ENCODE measurements around the gene CSTA. TPM values are rescaled to one million over a fixed set of nuclear protein-coding genes. Genes with fewer than 3 reads are reported as not detected.
A peak's percentile ranks its signal among the peaks of the same experiment; 100 is the strongest.
"Not testable (repeated sequence)": the region's sequence is repeated elsewhere in the genome, so short reads cannot be mapped to it uniquely, and the experiment has no call there.

The CSTA gene
- total RNA-seq, 2 experiments from 2014 or later: not detected

GRCh38 chr3:122355612-122356011 is 30.6 kb downstream of the CSTA start:
- POLR2A ChIA-PET: no interaction called here
- Mint-ChIP-seq H3K27me3 (no peaks in the 10 kb centered on the region), H3K4me1 (peaks cover 4% of the 10 kb centered on the region), H3K27ac (no peak overlapping the region), H3K4me3 (no peak overlapping the region), H3K36me3 (ENCODE audit: low read depth) (peaks cover 9% of the 10 kb centered on the region), H3K9me3 (ENCODE audit: low read depth) (no peaks in the 10 kb centered on the region)
- DNase-seq (no peak), ATAC-seq (no peak)
- CTCF ChIA-PET: interaction anchor here (0.6 to 0.9 kb wide), 2 partner anchors 9 to 54 kb away, joined by 3 read pairs; no protein-coding TSS in a partner anchor
- intact Hi-C loops (cut with DNase I, micrococcal nuclease): loop anchor here in 1 of 2 experiments (2.0 kb wide), 2 partner anchors 49 to 255 kb away; no protein-coding TSS in a partner anchor

GRCh38 chr3:122356402-122356801 is 31.4 kb downstream of the CSTA start:
- ChIA-PET CTCF (interaction anchor here (0.9 to 1.0 kb wide), 2 partner anchors 50 to 55 kb away, joined by 3 read pairs; no protein-coding TSS in a partner anchor), POLR2A (no interaction called here)
- Mint-ChIP-seq H3K9me3 (ENCODE audit: low read depth) (no peaks in the 10 kb centered on the region), H3K27ac (no peak overlapping the region), H3K27me3 (no peaks in the 10 kb centered on the region), H3K36me3 (ENCODE audit: low read depth) (peaks cover 12% of the 10 kb centered on the region), H3K4me1 (peaks cover 4% of the 10 kb centered on the region), H3K4me3 (no peak overlapping the region)
- DNase-seq (peak; percentile 45), ATAC-seq (no peak)
- intact Hi-C loops (cut with DNase I, micrococcal nuclease): loop anchor here in 1 of 2 experiments (2.0 kb wide), 2 partner anchors 50 to 256 kb away; no protein-coding TSS in a partner anchor

GRCh38 chr3:122357828-122358702 is 33.0 kb downstream of the CSTA start:
- Mint-ChIP-seq H3K4me3 (no peak overlapping the region), H3K36me3 (ENCODE audit: low read depth) (peaks cover 18% of the 10 kb centered on the region), H3K27me3 (no peaks in the 10 kb centered on the region), H3K4me1 (peaks cover 4% of the 10 kb centered on the region), H3K9me3 (ENCODE audit: low read depth) (no peaks in the 10 kb centered on the region), H3K27ac (peak overlapping the region; percentile 72)
- ChIA-PET CTCF (interaction anchor here (0.7 to 1.2 kb wide), 2 partner anchors 26 to 35 kb away, joined by 3 read pairs; partner anchors contain the start of gene FAM162A), POLR2A (no interaction called here)
- no peak for DNase-seq
- intact Hi-C loops (cut with DNase I, micrococcal nuclease): loop anchor here in 1 of 2 experiments (2.0 kb wide), 2 partner anchors 51 to 257 kb away; no protein-coding TSS in a partner anchor
- ATAC-seq: no peak

- H3K4me1 Mint-ChIP-seq: peaks cover 4% of the 10 kb centered on the region
- ChIA-PET CTCF (interaction anchor here (1.2 kb wide), 1 partner anchor 34 kb away, joined by 3 read pairs; no protein-coding TSS in a partner anchor), POLR2A (no interaction called here)
- intact Hi-C loops (cut with DNase I, micrococcal nuclease): no loop called here
- no peaks in the 10 kb centered on the region for H3K27me3 Mint-ChIP-seq
- H3K4me3 Mint-ChIP-seq: no peak overlapping the region
- ATAC-seq: no peak
- peak; percentile 11 for DNase-seq
- H3K36me3 Mint-ChIP-seq (ENCODE audit: low read depth): peaks cover 24% of the 10 kb centered on the region
- peak overlapping the region; percentile 72 for H3K27ac Mint-ChIP-seq
- H3K9me3 Mint-ChIP-seq (ENCODE audit: low read depth): no peaks in the 10 kb centered on the region
Observed at GRCh38 chr3:122358703-122359032, 33.6 kb downstream of the CSTA start.

GRCh38 chr3:122362026-122362425 is 37.0 kb downstream of the CSTA start:
- ATAC-seq: no peak
- Mint-ChIP-seq H3K4me3 (no peak overlapping the region), H3K9me3 (ENCODE audit: low read depth) (no peaks in the 10 kb centered on the region), H3K27me3 (no peaks in the 10 kb centered on the region), H3K36me3 (ENCODE audit: low read depth) (peaks cover 51% of the 10 kb centered on the region), H3K27ac (no peak overlapping the region), H3K4me1 (peaks cover 32% of the 10 kb centered on the region)
- no peak for DNase-seq
- ChIA-PET CTCF (interaction anchor here (0.7 kb wide), 1 partner anchor 118 kb away, joined by 4 read pairs; no protein-coding TSS in a partner anchor), POLR2A (interaction anchor here (0.6 kb wide), 1 partner anchor 254 kb away, joined by 3 read pairs; no protein-coding TSS in a partner anchor)
- intact Hi-C loops (cut with DNase I, micrococcal nuclease): no loop called here

GRCh38 chr3:122364490-122364889 is 39.4 kb downstream of the CSTA start:
- ChIA-PET CTCF (interaction anchor here (0.7 to 1.9 kb wide), 4 partner anchors 9 to 314 kb away, joined by 3 to 6 read pairs (median 4); no protein-coding TSS in a partner anchor), POLR2A (no interaction called here)
- H3K36me3 Mint-ChIP-seq (ENCODE audit: low read depth): peaks cover 55% of the 10 kb centered on the region
- intact Hi-C loops (cut with DNase I, micrococcal nuclease): loop anchor here in 1 of 2 experiments (2.0 kb wide), 1 partner anchor 20 kb away; the partner anchor contains the start of gene FAM162A
- no peaks in the 10 kb centered on the region for H3K27me3 Mint-ChIP-seq
- H3K27ac Mint-ChIP-seq: peak overlapping the region; percentile 93
- no peak for ATAC-seq
- H3K4me3 Mint-ChIP-seq: no peak overlapping the region
- no peaks in the 10 kb centered on the region for H3K9me3 Mint-ChIP-seq (ENCODE audit: low read depth)
- H3K4me1 Mint-ChIP-seq: peaks cover 34% of the 10 kb centered on the region
- DNase-seq: no peak

GRCh38 chr3:122365073-122365472 is 40.0 kb downstream of the CSTA start:
- H3K9me3 Mint-ChIP-seq (ENCODE audit: low read depth): no peaks in the 10 kb centered on the region
- ChIA-PET CTCF (interaction anchor here (0.7 to 1.9 kb wide), 5 partner anchors 10 to 815 kb away, joined by 3 to 6 read pairs (median 3); no protein-coding TSS in a partner anchor), POLR2A (no interaction called here)
- DNase-seq (no peak), ATAC-seq (peak; percentile 73)
- intact Hi-C loops (cut with DNase I, micrococcal nuclease): loop anchor here (1.0 to 5.0 kb wide), 5 partner anchors 20 to 818 kb away; partner anchors contain the start of genes FAM162A (in 1 of the 2) and POLQ (in 1 of the 2)
- H3K4me1 Mint-ChIP-seq: peaks cover 34% of the 10 kb centered on the region
- peak overlapping the region; percentile 93 for H3K27ac Mint-ChIP-seq
- H3K27me3 Mint-ChIP-seq: no peaks in the 10 kb centered on the region
- no peak overlapping the region for H3K4me3 Mint-ChIP-seq
- H3K36me3 Mint-ChIP-seq (ENCODE audit: low read depth): peaks cover 58% of the 10 kb centered on the region

GRCh38 chr3:122365582-122366378 is 40.7 kb downstream of the CSTA start:
- intact Hi-C loops (cut with DNase I, micrococcal nuclease): loop anchor here (1.0 to 5.0 kb wide), 5 partner anchors 19 to 818 kb away; partner anchors contain the start of genes FAM162A (in 1 of the 2) and POLQ (in 1 of the 2)
- H3K27me3 Mint-ChIP-seq; H3K4me3 Mint-ChIP-seq; H3K9me3 Mint-ChIP-seq (ENCODE audit: low read depth): not testable (repeated sequence)
- Mint-ChIP-seq H3K27ac (peak overlapping the region; percentile 93), H3K4me1 (peaks cover 34% of the 10 kb centered on the region), H3K36me3 (ENCODE audit: low read depth) (peaks cover 55% of the 10 kb centered on the region)
- ATAC-seq (peak; percentile 93), DNase-seq (peak; percentile 32)
- POLR2A ChIA-PET: interaction anchor here (0.6 kb wide), 1 partner anchor 477 kb away, joined by 4 read pairs; no protein-coding TSS in a partner anchor
- CTCF ChIA-PET: interaction anchor here (0.8 to 1.9 kb wide), 5 partner anchors 13 to 815 kb away, joined by 3 to 6 read pairs (median 4); partner anchors contain the start of gene FAM162A

- DNase-seq: no peak
- H3K27me3 Mint-ChIP-seq: no peaks in the 10 kb centered on the region
- ChIA-PET CTCF (interaction anchor here (1.4 to 1.8 kb wide), 3 partner anchors 12 to 265 kb away, joined by 3 to 5 read pairs (median 4); partner anchors contain the start of gene FAM162A), POLR2A (interaction anchor here (0.6 kb wide), 1 partner anchor 478 kb away, joined by 4 read pairs; no protein-coding TSS in a partner anchor)
- H3K4me3 Mint-ChIP-seq: no peak overlapping the region
- no peaks in the 10 kb centered on the region for H3K9me3 Mint-ChIP-seq (ENCODE audit: low read depth)
- peaks cover 57% of the 10 kb centered on the region for H3K36me3 Mint-ChIP-seq (ENCODE audit: low read depth)
- peaks cover 34% of the 10 kb centered on the region for H3K4me1 Mint-ChIP-seq
- intact Hi-C loops (cut with DNase I, micrococcal nuclease): loop anchor here (5.0 kb wide), 2 partner anchors 264 to 819 kb away; partner anchors contain the start of gene POLQ (in 1 of the 2)
- peak; percentile 21 for ATAC-seq
- peak overlapping the region; percentile 78 for H3K27ac Mint-ChIP-seq
Observed at GRCh38 chr3:122366379-122366749, 41.3 kb downstream of the CSTA start.

GRCh38 chr3:122374034-122374433 is 49.0 kb downstream of the CSTA start:
- no peak for ATAC-seq
- H3K4me3 Mint-ChIP-seq: no peak overlapping the region
- intact Hi-C loops (cut with DNase I, micrococcal nuclease): no loop called here
- DNase-seq: no peak
- ChIA-PET POLR2A (no interaction called here), CTCF (interaction anchor here (0.6 kb wide), 1 partner anchor 10 kb away, joined by 3 read pairs; the partner anchor contains the start of gene FAM162A)
- H3K27me3 Mint-ChIP-seq: no peaks in the 10 kb centered on the region
- peaks cover 44% of the 10 kb centered on the region for H3K36me3 Mint-ChIP-seq (ENCODE audit: low read depth)
- no peak overlapping the region for H3K27ac Mint-ChIP-seq
- H3K9me3 Mint-ChIP-seq (ENCODE audit: low read depth): no peaks in the 10 kb centered on the region
- H3K4me1 Mint-ChIP-seq: peaks cover 20% of the 10 kb centered on the region
